HG03025 (cell line): ENCODE results near the gene TMEM219.

Experiments used
- ATAC-seq: cut with Tn5 transposase; IDR thresholded peaks from one replicate; pipeline ENCODE4 v1.9.1; 2021; ENCODE audit warnings: mild to moderate bottlenecking, moderate library complexity; ENCODE audit not compliant: unreplicated experiment, low FRiP score

TMEM219 gene

DNA sequence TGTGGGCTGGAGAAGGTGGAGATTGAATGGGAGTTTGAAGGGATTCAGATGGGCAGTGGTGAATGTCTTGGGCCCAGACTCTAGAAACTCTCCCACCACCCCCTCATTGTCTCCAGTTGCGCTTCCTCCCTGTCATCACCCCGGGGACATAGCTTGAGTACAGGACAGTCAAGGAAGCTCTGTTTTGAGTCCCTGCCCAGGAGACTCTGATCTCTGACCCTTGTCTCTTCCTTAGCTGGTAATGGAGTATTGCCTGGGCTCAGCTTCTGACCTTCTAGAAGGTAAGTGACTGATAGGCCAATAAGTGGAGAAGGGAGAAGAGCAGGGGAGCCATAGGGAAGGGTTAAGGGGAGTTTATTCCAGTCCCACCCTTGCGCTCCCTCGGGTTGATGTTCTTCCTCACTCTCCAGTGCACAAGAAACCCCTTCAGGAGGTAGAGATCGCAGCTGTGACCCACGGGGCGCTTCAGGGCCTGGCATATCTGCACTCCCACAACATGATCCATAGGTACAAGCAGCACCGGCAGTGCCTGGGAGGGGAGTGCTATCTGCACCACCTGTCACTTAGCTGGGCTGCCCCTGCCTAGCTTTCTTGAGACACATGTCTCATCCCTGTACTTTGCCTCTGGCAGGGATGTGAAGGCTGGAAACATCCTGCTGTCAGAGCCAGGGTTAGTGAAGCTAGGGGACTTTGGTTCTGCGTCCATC lies 16.8 kb downstream of the TMEM219 start:
- no peak for ATAC-seq

DNA sequence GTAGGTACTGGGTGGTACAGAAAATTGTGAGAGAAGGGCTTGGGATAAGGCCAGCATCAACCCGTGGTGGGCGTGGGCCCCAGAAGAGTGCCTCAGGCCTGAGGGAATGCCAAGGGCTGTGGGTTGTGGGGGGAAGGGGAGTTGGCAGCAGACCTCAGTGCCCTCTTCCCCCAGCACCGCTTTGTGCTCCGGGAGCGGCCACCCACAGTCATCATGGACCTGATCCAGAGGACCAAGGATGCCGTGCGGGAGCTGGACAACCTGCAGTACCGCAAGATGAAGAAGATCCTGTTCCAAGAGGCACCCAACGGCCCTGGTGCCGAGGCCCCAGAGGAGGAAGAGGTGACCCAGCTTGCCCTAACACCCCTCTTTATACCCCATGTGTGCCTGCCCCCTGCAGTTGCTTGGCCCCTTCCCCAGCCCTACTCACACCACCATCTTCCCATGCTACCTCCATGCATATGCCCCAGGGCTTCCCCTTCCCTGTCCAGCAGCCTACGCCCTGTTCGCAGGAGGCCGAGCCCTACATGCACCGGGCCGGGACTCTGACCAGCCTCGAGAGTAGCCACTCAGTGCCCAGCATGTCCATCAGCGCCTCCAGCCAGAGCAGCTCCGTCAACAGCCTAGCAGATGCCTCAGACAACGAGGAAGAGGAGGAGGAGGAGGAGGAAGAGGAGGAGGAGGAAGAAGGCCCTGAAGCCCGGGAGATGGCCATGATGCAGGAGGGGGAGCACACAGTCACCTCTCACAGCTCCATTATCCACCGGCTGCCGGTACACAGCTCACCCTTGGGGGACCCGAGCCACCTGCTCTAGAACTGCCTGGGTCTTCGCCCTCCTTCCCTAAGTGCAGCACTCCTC lies 20.9 kb downstream of the TMEM219 start:
- no peak for ATAC-seq

DNA sequence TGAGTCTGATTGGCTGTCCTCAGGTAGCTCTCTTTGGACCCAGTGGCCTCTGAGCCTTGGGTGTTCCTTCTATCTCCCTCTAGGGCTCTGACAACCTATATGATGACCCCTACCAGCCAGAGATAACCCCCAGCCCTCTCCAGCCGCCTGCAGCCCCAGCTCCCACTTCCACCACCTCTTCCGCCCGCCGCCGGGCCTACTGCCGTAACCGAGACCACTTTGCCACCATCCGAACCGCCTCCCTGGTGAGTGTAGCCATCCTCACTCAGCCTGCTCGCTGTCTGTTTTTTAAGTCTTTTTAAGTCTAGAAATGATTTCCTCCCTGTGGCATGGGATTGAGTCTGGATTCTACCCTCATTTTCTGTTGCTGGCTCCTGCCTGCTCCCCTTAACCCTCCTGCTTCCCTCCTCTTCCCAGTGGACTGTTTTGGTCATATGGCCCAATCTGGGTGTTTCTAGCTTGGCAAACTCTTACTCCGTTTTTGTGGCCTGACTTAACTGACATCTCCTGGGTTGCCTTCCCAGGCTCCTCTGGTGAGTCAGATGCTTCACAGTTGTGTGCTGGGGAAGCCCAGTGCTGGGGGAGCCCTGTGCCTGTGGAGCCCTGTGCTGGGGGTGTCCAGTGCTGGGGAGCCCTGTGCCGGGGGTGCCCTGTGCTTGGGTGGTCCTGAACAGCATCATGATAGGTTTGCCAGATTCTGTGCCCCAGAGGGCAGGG lies 21.7 kb downstream of the TMEM219 start:
- ATAC-seq, result no peak

- no peak for ATAC-seq
Measured at GRCh38 chr16:29984137-29984763, 22.4 kb downstream of the TMEM219 start.

GRCh38 chr16:29984764-29985147 lies 22.9 kb downstream of the TMEM219 start:
- ATAC-seq, result no peak

GRCh38 chr16:29985271-29985811 lies 23.5 kb downstream of the TMEM219 start:
- ATAC-seq, result no peak

DNA sequence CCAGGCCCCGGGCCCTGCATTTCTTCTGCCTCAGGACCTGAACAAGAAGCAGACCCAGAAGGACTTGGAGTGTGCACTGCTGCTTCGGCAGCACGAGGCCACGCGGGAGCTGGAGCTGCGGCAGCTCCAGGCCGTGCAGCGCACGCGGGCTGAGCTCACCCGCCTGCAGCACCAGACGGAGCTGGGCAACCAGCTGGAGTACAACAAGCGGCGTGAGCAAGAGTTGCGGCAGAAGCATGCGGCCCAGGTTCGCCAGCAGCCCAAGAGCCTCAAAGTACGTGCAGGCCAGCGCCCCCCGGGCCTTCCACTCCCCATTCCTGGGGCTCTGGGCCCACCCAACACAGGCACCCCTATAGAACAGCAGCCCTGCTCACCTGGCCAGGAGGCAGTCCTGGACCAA lies 24.4 kb downstream of the TMEM219 start:
- ATAC-seq, result no peak

DNA sequence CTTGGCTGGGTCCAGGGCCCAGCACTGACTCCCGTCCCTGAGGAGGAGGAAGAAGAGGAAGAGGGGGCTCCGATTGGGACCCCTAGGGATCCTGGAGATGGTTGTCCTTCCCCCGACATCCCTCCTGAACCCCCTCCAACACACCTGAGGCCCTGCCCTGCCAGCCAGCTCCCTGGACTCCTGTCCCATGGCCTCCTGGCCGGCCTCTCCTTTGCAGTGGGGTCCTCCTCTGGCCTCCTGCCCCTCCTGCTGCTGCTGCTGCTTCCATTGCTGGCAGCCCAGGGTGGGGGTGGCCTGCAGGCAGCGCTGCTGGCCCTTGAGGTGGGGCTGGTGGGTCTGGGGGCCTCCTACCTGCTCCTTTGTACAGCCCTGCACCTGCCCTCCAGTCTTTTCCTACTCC lies 25.1 kb downstream of the TMEM219 start:
- ATAC-seq, result no peak

DNA sequence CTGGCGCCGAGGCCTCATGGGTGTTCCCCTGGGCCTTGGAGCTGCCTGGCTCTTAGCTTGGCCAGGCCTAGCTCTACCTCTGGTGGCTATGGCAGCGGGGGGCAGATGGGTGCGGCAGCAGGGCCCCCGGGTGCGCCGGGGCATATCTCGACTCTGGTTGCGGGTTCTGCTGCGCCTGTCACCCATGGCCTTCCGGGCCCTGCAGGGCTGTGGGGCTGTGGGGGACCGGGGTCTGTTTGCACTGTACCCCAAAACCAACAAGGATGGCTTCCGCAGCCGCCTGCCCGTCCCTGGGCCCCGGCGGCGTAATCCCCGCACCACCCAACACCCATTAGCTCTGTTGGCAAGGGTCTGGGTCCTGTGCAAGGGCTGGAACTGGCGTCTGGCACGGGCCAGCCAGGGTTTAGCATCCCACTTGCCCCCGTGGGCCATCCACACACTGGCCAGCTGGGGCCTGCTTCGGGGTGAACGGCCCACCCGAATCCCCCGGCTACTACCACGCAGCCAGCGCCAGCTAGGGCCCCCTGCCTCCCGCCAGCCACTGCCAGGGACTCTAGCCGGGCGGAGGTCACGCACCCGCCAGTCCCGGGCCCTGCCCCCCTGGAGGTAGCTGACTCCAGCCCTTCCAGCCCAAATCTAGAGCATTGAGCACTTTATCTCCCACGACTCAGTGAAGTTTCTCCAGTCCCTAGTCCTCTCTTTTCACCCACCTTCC lies 25.6 kb downstream of the TMEM219 start:
- ATAC-seq, result no peak

DNA sequence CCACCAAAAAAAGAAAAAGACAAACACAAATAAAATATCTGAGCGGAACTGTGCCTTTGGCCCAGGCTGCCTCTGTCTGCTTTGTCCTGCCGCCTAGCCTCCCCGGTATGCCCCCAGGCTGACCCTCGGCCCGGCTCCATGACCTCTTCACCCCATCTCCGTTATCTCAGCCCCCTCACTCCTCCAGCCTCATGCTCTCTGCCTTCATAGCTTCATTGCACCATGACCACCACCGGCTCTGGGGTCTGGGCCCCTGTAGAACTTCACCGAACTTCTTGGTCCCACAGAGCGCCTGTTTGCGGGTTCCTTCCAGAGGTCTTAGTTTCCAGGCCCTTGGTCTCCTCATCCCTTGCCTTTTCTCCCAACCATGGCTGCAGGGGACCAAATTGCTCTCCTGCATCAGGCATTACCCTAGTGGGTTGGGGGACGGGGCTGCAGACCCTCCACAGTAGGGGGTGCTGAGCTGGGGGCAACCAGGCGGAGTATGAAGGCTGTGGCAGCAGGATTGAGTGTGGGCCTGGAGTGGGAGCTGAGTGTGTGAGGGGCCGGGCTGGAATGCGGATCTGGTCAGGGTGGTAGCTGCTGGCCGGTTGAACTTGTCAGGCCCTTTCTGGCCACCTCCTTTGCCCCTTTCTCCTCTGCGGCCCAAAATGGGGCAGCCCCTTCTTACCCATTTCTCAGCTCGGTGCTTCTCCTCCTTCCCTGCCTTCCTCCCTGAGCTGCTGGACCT lies 26.6 kb downstream of the TMEM219 start:
- ATAC-seq, result no peak

GRCh38 chr16:29989111-29989858 lies 27.4 kb downstream of the TMEM219 start:
- ATAC-seq, result no peak

- ATAC-seq, result no peak
Measured at GRCh38 chr16:29990034-29990433, 28.2 kb downstream of the TMEM219 start.

DNA sequence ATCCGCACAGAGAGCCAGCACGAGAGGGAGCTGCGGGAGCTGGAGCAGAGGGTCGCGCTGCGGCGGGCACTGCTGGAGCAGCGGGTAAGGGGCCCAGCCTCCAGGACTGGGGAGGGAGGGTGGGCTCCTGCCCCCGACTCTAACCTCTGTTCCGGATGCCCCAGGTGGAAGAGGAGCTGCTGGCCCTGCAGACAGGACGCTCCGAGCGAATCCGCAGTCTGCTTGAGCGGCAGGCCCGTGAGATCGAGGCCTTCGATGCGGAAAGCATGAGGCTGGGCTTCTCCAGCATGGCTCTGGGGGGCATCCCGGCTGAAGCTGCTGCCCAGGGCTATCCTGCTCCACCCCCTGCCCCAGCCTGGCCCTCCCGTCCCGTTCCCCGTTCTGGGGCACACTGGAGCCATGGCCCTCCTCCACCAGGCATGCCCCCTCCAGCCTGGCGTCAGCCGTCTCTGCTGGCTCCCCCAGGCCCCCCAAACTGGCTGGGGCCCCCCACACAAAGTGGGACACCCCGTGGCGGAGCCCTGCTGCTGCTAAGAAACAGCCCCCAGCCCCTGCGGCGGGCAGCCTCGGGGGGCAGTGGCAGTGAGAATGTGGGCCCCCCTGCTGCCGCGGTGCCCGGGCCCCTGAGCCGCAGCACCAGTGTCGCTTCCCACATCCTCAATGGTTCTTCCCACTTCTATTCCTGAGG lies 29.1 kb downstream of the TMEM219 start:
- ATAC-seq, result no peak

DNA sequence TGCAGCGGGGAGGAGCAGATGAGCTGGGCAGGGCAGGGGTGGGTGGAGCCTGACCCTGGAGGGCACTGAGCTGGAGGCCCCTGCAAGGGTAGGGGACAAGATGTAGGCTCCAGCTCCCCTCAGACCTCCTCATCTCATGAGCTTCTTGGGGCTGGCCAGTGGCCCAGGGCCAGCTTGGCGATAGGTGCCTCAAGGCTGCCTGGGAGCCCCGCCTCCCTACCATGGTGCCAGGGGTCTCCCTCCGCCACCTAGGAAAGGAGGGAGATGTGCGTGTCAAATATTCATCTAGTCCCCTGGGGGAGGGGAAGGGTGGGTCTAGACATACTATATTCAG lies 29.7 kb downstream of the TMEM219 start:
- no peak for ATAC-seq

DNA sequence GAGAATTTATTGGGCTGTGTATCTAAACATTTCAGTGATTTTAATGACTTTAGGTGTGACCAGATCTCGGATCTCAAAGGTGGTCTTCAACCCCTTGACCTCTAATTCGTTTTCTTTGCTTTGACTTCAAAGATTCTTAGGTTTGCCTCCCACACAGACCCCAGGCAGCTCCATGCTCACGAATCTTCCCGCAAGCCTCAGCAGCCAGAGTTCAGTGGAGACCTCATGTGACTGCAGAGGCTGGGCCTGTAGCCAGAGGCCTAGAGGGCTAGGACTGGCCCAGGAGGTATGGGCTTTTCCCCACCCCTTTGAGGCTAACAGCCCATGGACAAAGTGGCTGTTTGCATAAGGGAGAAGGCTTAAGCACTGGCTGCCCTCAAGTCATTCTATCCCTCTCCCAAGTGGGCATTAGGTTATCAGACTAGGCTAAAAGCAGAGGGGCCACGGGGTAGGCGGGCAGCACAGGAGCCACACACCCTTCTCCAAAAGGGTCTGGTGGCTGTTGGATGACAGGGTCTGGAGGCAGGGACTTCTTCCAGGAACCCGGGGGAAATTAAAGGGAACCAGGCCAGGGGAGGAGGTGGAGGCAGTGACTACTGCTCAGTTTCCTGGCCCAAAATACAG lies 30.6 kb downstream of the TMEM219 start:
- ATAC-seq, result no peak

DNA sequence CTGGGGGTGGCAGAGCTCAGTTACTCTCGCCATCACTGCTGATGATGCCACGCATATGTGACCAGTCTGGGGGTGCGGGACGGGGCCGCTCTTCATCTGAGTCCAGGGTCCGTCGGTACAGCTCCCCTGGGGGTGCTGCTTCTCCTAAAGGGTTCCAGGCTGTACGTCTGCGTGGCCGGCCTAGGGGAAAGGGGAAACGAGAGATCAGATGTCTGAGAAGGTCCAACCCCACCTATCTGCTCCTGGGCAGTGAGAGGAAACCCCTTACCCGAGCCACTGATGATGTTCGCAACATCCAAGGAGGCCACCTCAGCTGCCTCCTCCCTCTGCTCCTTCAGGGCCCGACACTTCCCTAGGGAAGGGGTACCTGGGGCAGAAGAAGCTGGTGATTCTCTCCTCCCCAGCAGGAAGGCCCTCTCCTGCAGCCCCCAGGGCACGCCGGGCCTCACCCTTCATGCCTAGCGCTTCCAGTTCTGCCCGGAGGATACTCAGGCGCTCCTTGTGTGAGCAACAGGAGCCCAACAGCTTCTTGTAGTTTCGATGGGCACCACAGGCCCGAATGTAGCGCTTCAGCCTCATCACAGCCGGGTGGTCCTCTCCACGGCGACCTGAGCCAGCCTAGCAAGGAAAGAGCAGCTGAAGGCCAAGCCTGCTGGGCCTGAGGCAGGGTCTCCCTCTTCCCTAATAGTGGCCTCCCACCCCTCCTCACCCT lies 31.5 kb downstream of the TMEM219 start:
- no peak for ATAC-seq
